Central memory CD4-positive, alpha-beta T cell (primary cell): ENCODE measurements around the gene XIST.
"Not testable (repeated sequence)": the region's sequence is repeated elsewhere in the genome, so short reads cannot be mapped to it uniquely, and the experiment has no call there.

Experiments
- DNase-seq: peaks from one replicate; pipeline ENCODE4 v3.0.0; 2022

The XIST gene

GRCh38 chrX:73838123-73838522 is 14.4 kb downstream of the XIST start:
- no peak for DNase-seq

GRCh38 chrX:73836956-73837477 is 15.5 kb downstream of the XIST start:
- DNase-seq = no peak

- DNase-seq = no peak
Measured at GRCh38 chrX:73834219-73834618, 18.3 kb downstream of the XIST start.

GRCh38 chrX:73832319-73832718 is 20.2 kb downstream of the XIST start:
- DNase-seq = no peak

GRCh38 chrX:73831500-73831899 is 21.0 kb downstream of the XIST start:
- DNase-seq = no peak

GRCh38 chrX:73830489-73831414 is 21.8 kb downstream of the XIST start:
- no peak for DNase-seq

GRCh38 chrX:73829890-73830466 is 22.5 kb downstream of the XIST start:
- no peak for DNase-seq

- no peak for DNase-seq
Measured at GRCh38 chrX:73828080-73828720, 24.3 kb downstream of the XIST start.

- no peak for DNase-seq
Measured at GRCh38 chrX:73827406-73827805, 25.1 kb downstream of the XIST start.

GRCh38 chrX:73826996-73827395 is 25.5 kb downstream of the XIST start:
- DNase-seq = no peak

- DNase-seq = no peak
Measured at GRCh38 chrX:73825569-73825968, 26.9 kb downstream of the XIST start.

- DNase-seq = no peak
Measured at GRCh38 chrX:73823473-73824004, 29.0 kb downstream of the XIST start.

- DNase-seq = no peak
Measured at GRCh38 chrX:73822775-73823174, 29.7 kb downstream of the XIST start.

GRCh38 chrX:73821921-73822559 is 30.5 kb downstream of the XIST start:
- DNase-seq = no peak

- not testable (repeated sequence) for DNase-seq
Measured at GRCh38 chrX:73819864-73820558, 32.5 kb downstream of the XIST start.

- no peak for DNase-seq
Measured at GRCh38 chrX:73818200-73819116, 34.1 kb downstream of the XIST start.

- DNase-seq = no peak
Measured at GRCh38 chrX:73817393-73818199, 34.9 kb downstream of the XIST start.

GRCh38 chrX:73812256-73812655 is 40.3 kb downstream of the XIST start:
- DNase-seq = no peak

- not testable (repeated sequence) for DNase-seq
Measured at GRCh38 chrX:73804109-73804508, 48.4 kb downstream of the XIST start.

GRCh38 chrX:73799888-73800287 is 52.6 kb downstream of the XIST start:
- no peak for DNase-seq
